ENCODE measurements around the gene CFAP97D2. TPM values are rescaled to one million over a fixed set of nuclear protein-coding genes. Genes with fewer than 3 reads are reported as not detected.

CFAP97D2 gene
- polyA plus RNA-seq, 1 donor (not counting 4 experiments of a cell fraction or from before 2014, with no cell fraction given): not detected

DNA sequence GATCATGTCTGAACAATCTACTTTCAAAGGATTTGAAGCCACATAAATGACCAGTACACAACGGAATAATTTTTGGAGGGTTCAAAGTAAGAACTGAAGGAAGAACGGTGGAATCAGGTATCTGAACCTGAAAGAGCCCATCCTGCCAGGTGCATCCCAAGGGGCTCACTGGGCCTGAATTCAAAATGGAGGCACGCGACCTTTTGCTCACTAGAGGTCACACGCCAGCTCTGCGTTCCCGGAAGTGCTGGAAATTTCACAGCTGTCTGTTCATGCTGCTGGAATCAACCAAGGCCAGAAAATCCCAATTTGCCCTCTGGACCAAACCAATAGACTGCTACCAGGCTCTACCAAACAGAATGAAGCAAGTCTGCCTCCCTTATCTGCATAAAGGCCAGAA, 42.5 kb upstream of the CFAP97D2 start:
- no peak overlapping the region for H3K27ac ChIP-seq (ENCODE audit: control insufficient read depth, insufficient read depth, low read length)
- H4K20me1 ChIP-seq (ENCODE audit: control insufficient read depth, extremely low read depth, insufficient read depth, low read length): no peaks in the 10 kb centered on the region
- peaks cover 5% of the 10 kb centered on the region for H3K27me3 ChIP-seq (ENCODE audit: control insufficient read depth, extremely low read depth, insufficient read depth, low read length)
- no peak overlapping the region for H2AFZ ChIP-seq (ENCODE audit: control insufficient read depth, low read length)
- DNase-seq (ENCODE audit: low read depth, low spot score) (no peak), FAIRE-seq (no peak)
- TF ChIP-seq EZH2 (IDR thresholded peaks at IDR 0.05; ENCODE audit: low read length): no peak
- TF ChIP-seq, protein P1, sequence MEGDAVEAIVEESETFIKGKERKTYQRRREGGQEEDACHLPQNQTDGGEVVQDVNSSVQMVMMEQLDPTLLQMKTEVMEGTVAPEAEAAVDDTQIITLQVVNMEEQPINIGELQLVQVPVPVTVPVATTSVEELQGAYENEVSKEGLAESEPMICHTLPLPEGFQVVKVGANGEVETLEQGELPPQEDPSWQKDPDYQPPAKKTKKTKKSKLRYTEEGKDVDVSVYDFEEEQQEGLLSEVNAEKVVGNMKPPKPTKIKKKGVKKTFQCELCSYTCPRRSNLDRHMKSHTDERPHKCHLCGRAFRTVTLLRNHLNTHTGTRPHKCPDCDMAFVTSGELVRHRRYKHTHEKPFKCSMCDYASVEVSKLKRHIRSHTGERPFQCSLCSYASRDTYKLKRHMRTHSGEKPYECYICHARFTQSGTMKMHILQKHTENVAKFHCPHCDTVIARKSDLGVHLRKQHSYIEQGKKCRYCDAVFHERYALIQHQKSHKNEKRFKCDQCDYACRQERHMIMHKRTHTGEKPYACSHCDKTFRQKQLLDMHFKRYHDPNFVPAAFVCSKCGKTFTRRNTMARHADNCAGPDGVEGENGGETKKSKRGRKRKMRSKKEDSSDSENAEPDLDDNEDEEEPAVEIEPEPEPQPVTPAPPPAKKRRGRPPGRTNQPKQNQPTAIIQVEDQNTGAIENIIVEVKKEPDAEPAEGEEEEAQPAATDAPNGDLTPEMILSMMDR (optimal IDR thresholded peaks at IDR 0.05 in 1 of 3, IDR thresholded peaks at IDR 0.05 in 1 of 3, conservative IDR thresholded peaks at IDR 0.05 in 1 of 3; ENCODE audit: extremely low read depth in 1 of 3, insufficient read depth in 2 of 3, low read length in 3 of 3): no peak
- H3K4me1 ChIP-seq (ENCODE audit: control insufficient read depth, extremely low read depth, insufficient read depth, low read length): peaks cover 5% of the 10 kb centered on the region
- no peak overlapping the region for H3K4me3 ChIP-seq (ENCODE audit: control insufficient read depth in 2 of 3, extremely low read depth in 1 of 3, insufficient read depth in 2 of 3, low read depth in 1 of 3, low read length in 3 of 3)
- H3K9me3 ChIP-seq (ENCODE audit: control insufficient read depth, low read depth, low read length): no peaks in the 10 kb centered on the region
- no peak overlapping the region for H3K4me2 ChIP-seq (ENCODE audit: control insufficient read depth, extremely low read depth, insufficient read depth, low read depth, low read length)
- dilution Hi-C loops (cut with MboI; ENCODE audit: extremely low pct_ligation_motif_present, low sequenced_read_pairs): no loop called here
- H3K79me2 ChIP-seq (ENCODE audit: control insufficient read depth, insufficient read depth, low read length): no peaks in the 10 kb centered on the region
- no peaks in the 10 kb centered on the region for H3K9me1 ChIP-seq (ENCODE audit: control insufficient read depth, extremely low read depth, insufficient read depth, low read length)
- H3K9ac ChIP-seq (ENCODE audit: control insufficient read depth, extremely low read depth, insufficient read depth, low read length): no peak overlapping the region
- no peaks in the 10 kb centered on the region for H3K36me3 ChIP-seq (ENCODE audit: control insufficient read depth in 2 of 2, extremely low read depth in 1 of 2, insufficient read depth in 2 of 2, low read length in 2 of 2)

DNA sequence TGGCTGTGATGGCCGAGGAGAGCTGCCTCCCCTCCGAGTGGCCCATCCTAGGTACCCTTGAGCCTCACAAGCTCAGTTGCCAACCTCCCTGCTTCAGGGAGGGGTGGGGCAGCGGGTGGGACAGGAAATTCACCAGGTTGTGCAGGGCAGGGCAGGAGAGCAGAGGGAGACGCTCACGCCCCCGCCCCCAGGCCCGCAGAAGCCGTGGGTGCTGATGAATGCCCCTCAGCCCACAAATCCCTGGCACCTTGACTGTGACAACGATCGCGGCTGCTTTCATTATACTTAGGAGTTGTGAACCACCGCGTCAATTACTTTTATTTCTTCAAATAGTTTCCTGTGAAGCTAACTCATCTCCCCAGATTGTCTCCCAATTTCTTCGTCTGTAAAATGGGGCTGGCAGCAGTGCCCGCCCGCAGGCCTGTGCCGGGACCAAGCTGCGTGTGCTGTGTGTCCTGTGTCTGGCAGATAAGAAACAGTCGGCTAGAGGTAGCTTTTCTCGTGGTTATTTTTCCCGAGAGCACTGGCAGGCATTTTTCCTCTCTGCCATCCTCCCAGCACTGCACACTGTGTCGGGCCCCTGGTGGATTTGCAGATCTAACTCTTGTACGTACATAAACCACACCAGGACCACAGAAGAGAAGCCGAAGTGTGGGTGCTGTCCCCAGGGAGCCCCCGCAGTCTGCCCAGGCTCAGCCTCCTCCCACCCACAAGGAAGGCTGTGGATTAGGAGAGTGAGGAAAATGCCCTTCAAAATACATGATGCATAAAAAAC, 38.7 kb upstream of the CFAP97D2 start:
- H3K4me2 ChIP-seq (ENCODE audit: control insufficient read depth, extremely low read depth, insufficient read depth, low read depth, low read length): peak overlapping the region; percentile 69
- H3K79me2 ChIP-seq (ENCODE audit: control insufficient read depth, insufficient read depth, low read length): no peaks in the 10 kb centered on the region
- peaks cover 5% of the 10 kb centered on the region for H3K27me3 ChIP-seq (ENCODE audit: control insufficient read depth, extremely low read depth, insufficient read depth, low read length)
- DNase-seq (ENCODE audit: low read depth, low spot score): no peak
- no peaks in the 10 kb centered on the region for H3K36me3 ChIP-seq (ENCODE audit: control insufficient read depth in 2 of 2, extremely low read depth in 1 of 2, insufficient read depth in 2 of 2, low read length in 2 of 2)
- dilution Hi-C loops (cut with MboI; ENCODE audit: extremely low pct_ligation_motif_present, low sequenced_read_pairs): no loop called here
- no peaks in the 10 kb centered on the region for H3K9me3 ChIP-seq (ENCODE audit: control insufficient read depth, low read depth, low read length)
- H3K9me1 ChIP-seq (ENCODE audit: control insufficient read depth, extremely low read depth, insufficient read depth, low read length): no peaks in the 10 kb centered on the region
- TF ChIP-seq EZH2 (IDR thresholded peaks at IDR 0.05; ENCODE audit: low read length): no peak
- TF ChIP-seq, protein P1 (optimal IDR thresholded peaks at IDR 0.05 in 1 of 3, IDR thresholded peaks at IDR 0.05 in 1 of 3, conservative IDR thresholded peaks at IDR 0.05 in 1 of 3; ENCODE audit: extremely low read depth in 1 of 3, insufficient read depth in 2 of 3, low read length in 3 of 3): no peak
- peak overlapping the region in 2 of 3 experiments; percentile 11 to 26 for H3K4me3 ChIP-seq (ENCODE audit: control insufficient read depth in 2 of 3, extremely low read depth in 1 of 3, insufficient read depth in 2 of 3, low read depth in 1 of 3, low read length in 3 of 3)
- no peak for FAIRE-seq
- H2AFZ ChIP-seq (ENCODE audit: control insufficient read depth, low read length): peak overlapping the region; percentile 56
- no peak overlapping the region for H3K27ac ChIP-seq (ENCODE audit: control insufficient read depth, insufficient read depth, low read length)
- peaks cover 24% of the 10 kb centered on the region for H3K4me1 ChIP-seq (ENCODE audit: control insufficient read depth, extremely low read depth, insufficient read depth, low read length)
- H3K9ac ChIP-seq (ENCODE audit: control insufficient read depth, extremely low read depth, insufficient read depth, low read length): no peak overlapping the region
- H4K20me1 ChIP-seq (ENCODE audit: control insufficient read depth, extremely low read depth, insufficient read depth, low read length): no peaks in the 10 kb centered on the region

All from keratinocyte (primary cell).